ENCODE results near the gene ABAT. TPM values are rescaled to one million over a fixed set of nuclear protein-coding genes. Genes with fewer than 3 reads are reported as not detected.

ABAT gene
- total RNA-seq = 22.5 and 24.2 TPM in 2 replicates

DNA sequence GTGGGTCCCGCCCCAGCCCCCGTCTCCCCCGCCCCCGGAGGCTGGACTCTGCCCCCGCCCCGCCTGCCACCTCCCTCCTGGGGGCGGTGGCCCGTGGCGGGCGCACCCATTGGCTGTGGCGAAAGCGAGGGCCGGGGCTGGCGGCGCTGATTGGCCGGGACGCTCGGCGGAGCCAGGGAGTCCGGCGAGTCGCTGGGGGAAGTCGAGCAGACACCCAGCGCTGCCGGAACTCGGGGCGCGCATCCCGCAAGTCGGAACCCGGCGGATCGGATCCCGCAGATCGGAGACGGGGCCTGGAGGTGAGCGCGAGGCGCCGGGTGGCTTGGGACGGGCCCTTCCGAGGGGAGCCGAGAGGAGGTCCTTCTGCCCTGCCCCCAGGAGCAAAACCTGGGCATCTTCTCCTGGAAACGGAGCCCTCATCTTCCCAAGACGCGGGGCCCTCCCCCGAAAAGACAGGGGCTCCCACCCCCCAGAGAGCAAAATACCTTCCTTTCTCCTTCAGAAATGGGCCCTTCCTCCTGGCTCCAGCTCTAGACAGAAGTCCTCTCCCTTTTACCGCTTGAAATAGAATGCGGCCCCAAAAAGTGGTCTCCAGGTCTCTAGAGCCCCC, at the start of gene ABAT:
Gene ABAT, plus strand, starts transcription at position 205 of the 610 bp plus-strand sequence. CDS start 61,123 bp downstream, outside the sequence.
- H3K9me3 Mint-ChIP-seq = peaks cover 1% of the 10 kb centered on the region
- peak within 1 kb of the TSS; percentile 95 for H3K27ac Mint-ChIP-seq
- H3K4me3 Mint-ChIP-seq (ENCODE audit: low read depth) = peak within 1 kb of the TSS; percentile 95
- peak; percentile 90 for DNase-seq (ENCODE audit: low spot score)
- intact Hi-C loops (cut with micrococcal nuclease) = loop anchor here (1.0 to 5.0 kb wide), 4 partner anchors 53 to 283 kb away; partner anchors contain the start of genes METTL22, PMM2 and TMEM186
- H3K27me3 Mint-ChIP-seq (ENCODE audit: low read depth) = no peaks in the 10 kb centered on the region
- H3K4me1 Mint-ChIP-seq (ENCODE audit: low read depth) = peaks cover 38% of the 10 kb centered on the region
- H3K36me3 Mint-ChIP-seq (ENCODE audit: low read depth) = peaks cover 11% of the 10 kb centered on the region

DNA sequence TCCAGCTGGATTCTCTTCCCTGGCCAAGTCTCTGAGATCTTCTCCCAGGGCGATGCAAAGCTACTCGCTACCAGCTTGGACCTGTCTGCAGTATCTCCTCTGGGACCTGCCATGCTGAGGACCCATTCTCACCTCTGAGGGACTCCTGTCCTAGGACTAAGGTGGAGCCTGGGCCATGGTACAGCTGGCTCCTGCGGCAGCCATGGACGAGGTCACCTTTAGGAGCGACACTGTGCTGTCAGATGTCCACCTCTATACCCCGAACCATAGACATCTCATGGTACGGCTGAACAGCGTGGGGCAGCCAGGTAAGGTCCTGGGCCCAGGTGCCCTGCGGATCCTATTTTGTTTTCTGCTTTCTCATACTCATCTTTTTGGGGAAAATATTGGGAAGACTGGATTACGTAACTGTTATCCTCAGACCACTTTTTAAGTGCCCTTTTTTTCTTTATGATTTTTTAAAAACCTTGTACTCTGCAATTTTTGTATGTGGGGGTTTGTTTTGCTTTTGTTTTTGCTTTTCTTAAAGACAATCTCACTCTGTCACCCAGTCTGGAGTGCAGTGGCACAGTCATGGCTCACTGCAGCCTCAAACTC, 48.8 kb upstream of the ABAT start:
- H3K4me3 Mint-ChIP-seq (ENCODE audit: low read depth) = no peak overlapping the region
- DNase-seq (ENCODE audit: low spot score) = no peak
- H3K27me3 Mint-ChIP-seq (ENCODE audit: low read depth) = no peaks in the 10 kb centered on the region
- H3K36me3 Mint-ChIP-seq (ENCODE audit: low read depth) = peaks cover 50% of the 10 kb centered on the region
- H3K4me1 Mint-ChIP-seq (ENCODE audit: low read depth) = peaks cover 19% of the 10 kb centered on the region
- no peaks in the 10 kb centered on the region for H3K9me3 Mint-ChIP-seq
- H3K27ac Mint-ChIP-seq = no peak overlapping the region
- intact Hi-C loops (cut with micrococcal nuclease) = no loop called here

DNA sequence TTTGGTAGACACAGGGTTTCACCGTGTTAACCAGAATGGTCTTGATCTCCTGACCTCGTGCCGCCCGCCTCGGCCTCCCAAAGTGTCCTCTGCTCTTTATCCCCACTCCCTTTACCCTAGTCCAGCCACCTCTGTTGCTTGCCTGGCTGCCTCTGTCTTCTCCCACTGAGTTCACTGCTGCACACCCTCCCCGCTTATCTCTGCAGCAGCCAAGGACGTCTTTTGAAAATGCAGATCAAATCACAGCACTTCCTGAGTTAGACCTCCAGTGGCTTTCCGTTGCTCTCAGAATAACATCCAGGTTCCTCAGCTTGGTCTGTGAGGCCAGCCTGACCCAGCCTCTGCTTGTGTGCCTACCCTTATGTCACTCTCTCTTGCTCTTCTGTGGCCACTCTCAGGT, 47.5 kb upstream of the ABAT start:
- Mint-ChIP-seq H3K27me3 (ENCODE audit: low read depth) (no peaks in the 10 kb centered on the region), H3K9me3 (no peaks in the 10 kb centered on the region), H3K4me1 (ENCODE audit: low read depth) (peaks cover 19% of the 10 kb centered on the region), H3K4me3 (ENCODE audit: low read depth) (no peak overlapping the region), H3K27ac (no peak overlapping the region), H3K36me3 (ENCODE audit: low read depth) (peaks cover 61% of the 10 kb centered on the region)
- intact Hi-C loops (cut with micrococcal nuclease) = no loop called here
- no peak for DNase-seq (ENCODE audit: low spot score)

DNA sequence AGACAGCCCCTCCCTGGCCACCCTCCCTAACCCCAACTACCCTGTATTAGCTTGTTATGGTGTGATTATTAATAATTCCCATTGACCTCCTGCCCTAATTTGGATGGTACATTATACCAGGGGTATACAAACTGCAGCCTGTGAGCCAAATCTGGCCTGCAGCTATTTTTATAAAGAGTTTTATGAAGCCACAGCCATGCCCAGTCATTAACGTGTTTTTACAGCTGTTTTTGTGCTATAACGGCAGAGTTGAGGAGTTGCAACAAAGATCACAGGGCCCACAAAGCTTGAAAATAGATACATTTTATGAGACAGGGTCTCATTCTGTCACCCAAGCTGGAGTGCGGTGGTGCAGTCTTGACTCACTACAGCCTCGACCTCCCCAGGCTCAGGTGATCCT, 47.0 kb upstream of the ABAT start:
- intact Hi-C loops (cut with micrococcal nuclease) = no loop called here
- DNase-seq (ENCODE audit: low spot score) = no peak
- Mint-ChIP-seq H3K4me1 (ENCODE audit: low read depth) (peaks cover 14% of the 10 kb centered on the region), H3K4me3 (ENCODE audit: low read depth) (no peak overlapping the region), H3K36me3 (ENCODE audit: low read depth) (peaks cover 64% of the 10 kb centered on the region), H3K27ac (no peak overlapping the region), H3K27me3 (ENCODE audit: low read depth) (no peaks in the 10 kb centered on the region), H3K9me3 (no peaks in the 10 kb centered on the region)

DNA sequence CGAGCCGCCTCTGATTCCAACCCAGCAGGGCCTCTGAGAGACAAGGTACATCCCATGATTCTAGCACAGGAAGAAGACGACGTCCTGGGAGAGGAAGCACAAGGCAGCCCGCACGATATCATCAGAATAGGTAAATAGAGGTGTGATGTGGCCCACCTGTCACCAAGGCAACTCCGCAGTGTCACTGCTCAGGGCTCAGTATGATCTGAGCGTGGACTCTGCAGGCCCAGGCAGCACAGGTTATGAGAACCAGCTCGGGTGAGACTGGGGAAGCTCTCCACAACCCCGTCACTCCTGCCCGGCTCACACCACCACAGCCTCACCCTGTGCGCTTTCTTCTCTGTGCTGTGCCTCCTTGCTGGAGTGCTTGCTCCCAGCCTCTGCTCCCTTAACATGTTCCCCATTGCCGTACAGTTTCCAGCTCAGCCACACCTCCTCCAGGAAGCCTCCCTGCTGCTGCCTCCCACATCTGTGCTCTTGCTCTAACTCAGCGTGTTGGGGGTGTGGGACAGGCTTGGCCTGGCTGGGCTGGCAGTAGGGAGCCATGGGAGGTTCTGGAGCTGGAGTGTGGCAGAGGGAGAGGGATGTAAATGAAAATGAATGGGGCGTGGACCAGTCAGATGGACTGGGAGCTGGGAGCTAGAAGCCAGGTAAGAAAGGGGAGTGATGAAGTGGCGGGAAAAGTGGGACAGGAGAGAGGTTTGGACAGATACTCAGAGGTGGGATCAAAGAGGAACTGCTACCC, 45.3 kb upstream of the ABAT start:
- Mint-ChIP-seq H3K9me3 (no peaks in the 10 kb centered on the region), H3K27ac (no peak overlapping the region), H3K27me3 (ENCODE audit: low read depth) (no peaks in the 10 kb centered on the region), H3K4me3 (ENCODE audit: low read depth) (no peak overlapping the region), H3K36me3 (ENCODE audit: low read depth) (peaks cover 69% of the 10 kb centered on the region), H3K4me1 (ENCODE audit: low read depth) (peaks cover 7% of the 10 kb centered on the region)
- intact Hi-C loops (cut with micrococcal nuclease) = no loop called here
- DNase-seq (ENCODE audit: low spot score) = no peak

DNA sequence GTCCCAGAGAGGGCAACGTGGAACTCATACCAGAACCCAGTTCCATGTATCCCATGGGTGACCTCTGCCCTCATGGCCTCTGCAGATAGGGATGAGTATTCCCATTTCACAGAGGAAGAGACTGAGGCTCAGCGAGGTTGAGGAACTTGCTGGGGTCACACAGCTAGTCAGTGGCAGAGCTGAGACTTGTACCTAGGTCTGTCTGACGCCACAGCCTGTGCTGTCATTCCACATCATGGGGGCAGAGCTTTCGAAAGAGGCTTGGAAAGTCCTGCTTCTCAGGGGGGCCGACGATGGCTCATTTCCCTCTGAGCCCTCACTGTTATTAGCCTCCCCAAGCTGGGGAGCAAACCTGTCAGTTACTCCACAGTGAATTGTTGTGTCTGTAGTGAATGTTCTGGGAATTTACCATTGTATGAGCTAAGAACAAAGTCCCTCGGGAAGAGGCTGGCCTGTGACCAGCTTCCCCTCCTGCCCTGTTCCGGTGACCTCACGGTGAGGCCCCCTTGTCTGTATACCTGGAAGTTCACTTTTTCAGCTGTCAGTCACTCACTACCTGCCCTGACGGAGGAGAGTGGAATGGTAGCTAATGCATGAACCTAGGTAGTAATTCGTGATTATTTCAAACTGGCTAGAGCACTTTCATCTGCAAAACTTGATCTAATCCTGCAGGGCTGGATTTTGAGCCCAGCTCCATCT, 44.0 kb upstream of the ABAT start:
- H3K4me1 Mint-ChIP-seq (ENCODE audit: low read depth) = no peaks in the 10 kb centered on the region
- no peaks in the 10 kb centered on the region for H3K27me3 Mint-ChIP-seq (ENCODE audit: low read depth)
- no peak overlapping the region for H3K27ac Mint-ChIP-seq
- no peak overlapping the region for H3K4me3 Mint-ChIP-seq (ENCODE audit: low read depth)
- intact Hi-C loops (cut with micrococcal nuclease) = no loop called here
- no peaks in the 10 kb centered on the region for H3K9me3 Mint-ChIP-seq
- DNase-seq (ENCODE audit: low spot score) = no peak
- H3K36me3 Mint-ChIP-seq (ENCODE audit: low read depth) = peaks cover 67% of the 10 kb centered on the region

DNA sequence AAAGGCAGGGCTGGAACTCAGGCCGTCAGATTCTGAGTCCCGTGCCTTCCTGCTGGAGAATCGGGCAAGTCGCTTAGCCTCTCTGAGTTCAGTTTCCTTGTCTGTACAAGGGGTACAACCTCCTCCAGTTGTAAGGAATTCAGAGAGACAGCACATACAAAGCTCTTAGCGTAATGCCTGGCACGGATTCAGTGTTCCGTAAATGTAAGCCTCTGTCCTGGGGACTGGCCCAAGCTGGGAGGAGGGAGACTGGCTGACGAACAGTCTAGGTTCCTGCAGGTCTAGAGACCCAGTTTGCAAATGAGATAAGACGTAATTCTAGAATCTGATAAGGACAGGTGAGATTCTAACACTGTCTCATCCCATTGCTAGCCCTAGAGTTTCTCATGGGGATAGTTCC, 43.0 kb upstream of the ABAT start:
- Mint-ChIP-seq H3K9me3 (no peaks in the 10 kb centered on the region), H3K36me3 (ENCODE audit: low read depth) (peaks cover 63% of the 10 kb centered on the region), H3K4me3 (ENCODE audit: low read depth) (no peak overlapping the region), H3K27me3 (ENCODE audit: low read depth) (no peaks in the 10 kb centered on the region), H3K27ac (no peak overlapping the region), H3K4me1 (ENCODE audit: low read depth) (no peaks in the 10 kb centered on the region)
- DNase-seq (ENCODE audit: low spot score) = no peak
- intact Hi-C loops (cut with micrococcal nuclease) = no loop called here

DNA sequence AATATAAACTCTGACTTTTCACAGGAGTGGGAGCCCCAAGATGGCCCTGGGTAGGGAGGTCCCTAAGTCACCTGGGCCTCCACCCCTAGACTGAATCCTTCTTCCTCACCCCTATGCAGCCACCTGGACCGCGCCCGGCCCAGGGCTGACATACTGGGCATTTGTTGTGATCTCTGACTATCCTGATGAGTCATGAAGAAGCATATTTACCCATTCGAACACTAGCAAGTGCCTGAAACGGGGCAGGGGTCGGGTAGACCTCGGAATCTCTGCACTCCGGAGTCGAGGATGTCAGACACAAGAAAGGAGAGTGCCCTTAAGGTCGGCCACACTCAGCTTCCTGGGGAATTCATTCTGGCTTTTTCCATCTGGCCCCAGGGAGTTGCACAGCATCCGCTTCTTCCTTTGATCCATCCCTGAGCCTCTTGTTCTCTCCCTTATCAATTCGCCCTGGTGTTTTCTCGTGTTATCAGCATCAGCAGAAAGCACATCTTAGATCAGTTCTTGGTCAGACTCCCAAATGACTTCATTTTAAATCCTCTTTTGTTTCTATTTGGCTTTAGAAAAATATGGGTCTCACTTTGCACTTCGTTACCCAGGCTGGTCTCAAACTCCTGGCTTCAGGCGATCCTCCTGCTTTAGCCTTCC, 42.5 kb upstream of the ABAT start:
- Mint-ChIP-seq H3K4me3 (ENCODE audit: low read depth) (no peak overlapping the region), H3K4me1 (ENCODE audit: low read depth) (no peaks in the 10 kb centered on the region), H3K27ac (no peak overlapping the region), H3K9me3 (no peaks in the 10 kb centered on the region), H3K27me3 (ENCODE audit: low read depth) (no peaks in the 10 kb centered on the region), H3K36me3 (ENCODE audit: low read depth) (peaks cover 65% of the 10 kb centered on the region)
- intact Hi-C loops (cut with micrococcal nuclease) = no loop called here
- no peak for DNase-seq (ENCODE audit: low spot score)

DNA sequence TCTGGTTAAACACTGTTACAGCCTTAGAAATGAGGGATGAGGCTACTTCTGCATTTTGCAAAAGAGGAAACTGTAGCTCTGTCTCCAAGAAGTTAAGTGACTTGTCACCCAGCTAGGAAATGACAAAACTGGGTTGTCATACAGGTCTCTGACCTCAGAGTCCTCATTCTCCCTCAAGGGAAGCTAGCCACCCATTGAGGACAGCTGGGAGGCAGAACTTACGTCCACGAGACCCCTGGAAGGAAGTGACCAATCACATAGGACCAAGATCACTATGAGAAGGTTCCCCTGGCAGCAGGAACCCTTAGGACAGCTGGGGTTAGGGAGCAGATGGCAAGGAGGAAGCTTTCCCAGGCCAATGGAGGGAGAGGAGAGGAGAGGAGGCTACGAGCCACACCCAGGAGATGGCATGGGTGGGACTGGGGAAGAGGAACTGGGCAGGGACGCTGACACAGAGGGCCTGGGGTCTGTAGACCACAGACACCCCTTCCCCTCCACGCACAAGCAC, 41.7 kb upstream of the ABAT start:
- no peaks in the 10 kb centered on the region for H3K4me1 Mint-ChIP-seq (ENCODE audit: low read depth)
- H3K36me3 Mint-ChIP-seq (ENCODE audit: low read depth) = peaks cover 59% of the 10 kb centered on the region
- no peaks in the 10 kb centered on the region for H3K9me3 Mint-ChIP-seq
- DNase-seq (ENCODE audit: low spot score) = no peak
- no peak overlapping the region for H3K4me3 Mint-ChIP-seq (ENCODE audit: low read depth)
- intact Hi-C loops (cut with micrococcal nuclease) = no loop called here
- no peak overlapping the region for H3K27ac Mint-ChIP-seq
- H3K27me3 Mint-ChIP-seq (ENCODE audit: low read depth) = no peaks in the 10 kb centered on the region

DNA sequence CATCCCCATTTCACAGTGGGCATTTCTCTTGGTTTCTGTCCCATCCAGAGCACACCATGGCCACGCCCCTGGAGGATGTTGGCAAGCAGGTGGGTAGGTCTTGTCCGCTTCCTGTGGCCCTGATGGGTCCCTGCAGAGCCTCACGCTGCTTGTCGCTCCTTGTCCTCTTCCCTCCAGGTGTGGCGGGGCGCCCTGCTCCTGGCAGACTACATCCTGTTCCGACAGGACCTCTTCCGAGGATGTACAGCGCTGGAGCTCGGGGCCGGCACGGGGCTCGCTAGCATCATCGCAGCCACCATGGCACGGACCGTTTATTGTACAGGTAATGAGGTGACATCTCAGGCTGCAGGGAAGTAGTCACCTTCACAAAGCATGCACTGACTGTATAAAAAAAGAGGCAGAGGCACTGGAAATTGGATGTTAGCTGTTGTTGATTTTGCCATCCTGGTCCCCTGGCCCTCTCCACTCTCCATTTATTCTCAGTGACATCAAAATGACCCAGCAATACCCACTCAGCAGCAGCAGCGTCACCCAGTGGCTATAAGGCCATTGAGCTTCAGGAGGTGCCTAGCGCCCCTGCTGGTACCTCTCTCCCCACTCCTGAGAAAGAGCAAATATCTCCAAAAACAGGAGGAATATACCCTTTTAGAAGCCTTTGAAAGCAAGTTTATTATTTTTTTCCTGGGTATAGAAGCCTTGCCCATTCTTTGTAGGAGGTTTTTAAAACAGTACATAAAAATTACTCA, 39.3 kb upstream of the ABAT start:
- intact Hi-C loops (cut with micrococcal nuclease) = no loop called here

DNA sequence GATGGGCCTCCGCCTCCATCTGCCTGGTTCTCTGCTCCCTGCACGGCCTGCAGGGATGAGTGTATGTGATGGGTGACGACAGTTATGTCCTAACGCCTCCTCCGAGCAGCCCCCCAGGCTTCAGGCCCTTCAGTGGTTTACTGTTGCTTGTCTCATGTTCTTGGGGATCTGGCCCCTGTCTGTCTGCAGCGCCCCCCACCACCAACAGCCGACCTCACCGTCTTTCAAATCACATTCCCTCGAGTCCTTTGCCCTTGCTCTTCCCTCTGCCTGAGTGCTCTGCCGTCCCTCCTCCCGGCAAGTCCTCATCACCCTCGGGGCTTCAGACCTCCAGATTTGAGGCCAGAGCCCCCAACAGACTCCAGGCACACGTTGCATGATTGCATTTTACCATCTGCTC, 34.7 kb upstream of the ABAT start:
- no peak overlapping the region for H3K4me3 Mint-ChIP-seq (ENCODE audit: low read depth)
- no peak for DNase-seq (ENCODE audit: low spot score)
- intact Hi-C loops (cut with micrococcal nuclease) = no loop called here
- H3K27ac Mint-ChIP-seq = no peak overlapping the region
- peaks cover 7% of the 10 kb centered on the region for H3K4me1 Mint-ChIP-seq (ENCODE audit: low read depth)
- H3K27me3 Mint-ChIP-seq (ENCODE audit: low read depth) = no peaks in the 10 kb centered on the region
- H3K36me3 Mint-ChIP-seq (ENCODE audit: low read depth) = peaks cover 68% of the 10 kb centered on the region
- no peaks in the 10 kb centered on the region for H3K9me3 Mint-ChIP-seq

More for the DNA sequence above, 39.3 kb upstream of the ABAT start:
- Mint-ChIP-seq H3K27me3 (ENCODE audit: low read depth) (no peaks in the 10 kb centered on the region), H3K4me3 (ENCODE audit: low read depth) (no peak overlapping the region), H3K9me3 (no peaks in the 10 kb centered on the region), H3K27ac (no peak overlapping the region), H3K36me3 (ENCODE audit: low read depth) (peaks cover 51% of the 10 kb centered on the region), H3K4me1 (ENCODE audit: low read depth) (no peaks in the 10 kb centered on the region)
- no peak for DNase-seq (ENCODE audit: low spot score)

DNA sequence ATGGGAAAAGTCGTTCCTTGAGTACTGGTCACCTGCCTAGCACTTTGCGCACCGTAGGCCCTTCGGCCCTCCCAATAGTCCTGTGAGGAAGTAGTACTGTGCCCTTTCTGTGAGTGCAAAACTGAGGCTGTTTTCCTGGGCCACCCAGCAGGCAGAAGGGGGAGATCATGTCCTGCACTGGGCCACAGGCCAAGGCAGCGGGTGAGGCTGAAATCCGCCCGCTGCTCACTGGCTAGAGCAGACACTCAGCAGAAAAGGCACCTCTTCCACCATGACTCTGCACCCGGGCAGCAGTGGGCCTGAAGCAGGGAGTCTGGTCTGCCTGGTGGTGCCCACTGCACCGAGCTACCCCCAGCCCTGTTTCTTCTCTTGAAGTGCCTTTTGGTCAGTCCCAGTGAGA, 32.7 kb upstream of the ABAT start:
- Mint-ChIP-seq H3K27ac (no peak overlapping the region), H3K4me3 (ENCODE audit: low read depth) (no peak overlapping the region), H3K9me3 (no peaks in the 10 kb centered on the region), H3K4me1 (ENCODE audit: low read depth) (peaks cover 13% of the 10 kb centered on the region), H3K36me3 (ENCODE audit: low read depth) (peaks cover 69% of the 10 kb centered on the region), H3K27me3 (ENCODE audit: low read depth) (no peaks in the 10 kb centered on the region)
- DNase-seq (ENCODE audit: low spot score) = no peak
- intact Hi-C loops (cut with micrococcal nuclease) = no loop called here

All from activated T-helper 2 cell treated with anti-CD3 and anti-CD28 coated beads, Interferon-gamma antibody, Interleukin-2, Interleukin-4, amounts not matched to agents 10 μg/mL and 5 μg/mL and 100 μg/mL, durations not matched to agents 14 hours and 24 hours and 36 hours (primary cell).